ENCODE data around the gene IRF8. TPM values are rescaled to one million over a fixed set of nuclear protein-coding genes. Genes with fewer than 3 reads are reported as not detected.

Gene IRF8
- total RNA-seq, 2 donors from 2014 or later = 41.9 to 48.7 TPM

DNA sequence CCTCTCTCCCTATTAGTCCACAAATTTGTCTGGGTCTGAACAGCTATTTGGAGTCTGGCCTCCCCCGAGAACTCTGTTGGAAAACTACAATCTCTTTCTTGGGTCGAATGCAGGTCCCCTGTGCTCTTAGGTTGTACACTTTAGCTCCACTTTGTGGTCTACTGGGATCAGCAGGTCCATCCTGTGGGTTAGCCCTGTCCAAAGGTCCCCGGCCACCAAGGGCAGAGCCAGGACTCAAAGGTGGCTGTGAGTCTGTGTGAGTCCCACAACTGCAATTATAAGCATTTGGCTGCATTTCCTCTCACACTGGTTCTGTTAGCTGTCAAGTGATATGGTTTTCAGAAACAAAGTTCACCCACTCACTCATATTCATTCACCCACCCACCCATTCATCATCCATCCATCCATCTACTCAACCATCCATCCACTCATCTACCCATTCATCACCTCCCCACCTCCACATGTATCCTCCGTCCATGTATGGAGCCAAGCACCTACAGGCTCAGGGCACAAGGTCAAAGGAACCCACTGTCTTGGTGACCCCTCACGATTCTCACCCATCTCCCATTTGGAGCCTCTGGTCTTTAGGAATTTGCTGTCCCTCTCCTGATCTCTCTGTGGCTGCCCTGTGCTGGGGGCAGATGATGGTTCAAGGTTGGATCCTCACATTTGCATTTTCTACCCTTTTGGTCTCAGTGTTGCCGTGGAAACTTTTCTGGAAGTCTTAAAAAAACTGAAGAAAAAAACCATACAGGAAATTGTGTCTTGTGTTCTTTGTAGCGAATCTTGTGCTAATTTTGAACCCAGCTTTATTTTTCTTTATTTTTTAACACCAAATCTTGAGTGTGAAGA lies 45.8 kb downstream of the IRF8 start:
- DNase-seq (no peak), ATAC-seq (no peak)

DNA sequence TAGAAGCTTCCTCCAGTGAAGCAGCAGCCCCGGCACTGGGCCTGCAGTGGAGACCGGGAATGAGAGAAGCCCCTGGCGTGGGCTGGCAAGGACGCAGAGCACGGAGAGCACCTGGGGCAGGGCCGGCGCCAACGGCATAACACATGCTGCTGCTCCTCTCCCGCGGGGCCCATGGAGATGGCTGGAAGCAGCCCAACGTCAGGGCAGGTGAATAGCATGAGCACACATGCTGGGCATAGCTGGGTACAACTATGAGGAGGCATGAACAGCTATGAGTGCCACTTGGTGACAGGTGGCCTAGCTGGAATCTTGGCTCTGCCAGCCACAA lies 46.4 kb downstream of the IRF8 start:
- intact Hi-C loops (cut with DNase I, micrococcal nuclease) = no loop called here
- DNase-seq = no peak

More for the DNA sequence above, 45.8 kb downstream of the IRF8 start:
- intact Hi-C loops (cut with DNase I, micrococcal nuclease) = no loop called here

DNA sequence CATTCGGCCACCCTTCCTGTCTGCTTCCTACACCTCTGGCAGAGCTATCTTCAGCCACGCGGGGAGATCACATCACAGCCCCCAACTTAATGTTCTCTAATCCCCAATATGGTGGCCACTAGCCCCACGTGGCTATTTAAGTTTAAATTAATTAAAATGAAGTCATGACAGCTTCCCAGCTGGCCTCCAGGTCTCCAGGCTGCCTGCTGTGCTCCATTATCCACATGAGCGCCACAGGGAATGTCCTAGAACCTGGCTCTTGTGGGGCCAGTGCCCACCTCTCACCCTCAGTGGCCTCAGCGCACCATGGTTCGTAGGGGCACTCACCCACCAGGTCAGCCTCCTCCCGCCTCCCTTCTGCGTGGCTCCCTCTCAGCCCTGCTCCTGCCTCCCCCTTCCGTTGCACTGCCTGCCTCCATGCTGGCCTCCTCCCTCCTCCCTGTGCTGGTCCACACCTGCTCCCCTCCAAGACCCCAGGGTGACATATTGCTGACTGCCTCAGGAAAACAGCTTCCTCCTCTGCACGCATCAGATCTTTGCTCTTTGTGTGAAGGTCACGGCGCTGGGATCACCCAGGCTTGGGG lies 47.7 kb downstream of the IRF8 start:
- DNase-seq = no peak
- intact Hi-C loops (cut with DNase I, micrococcal nuclease) = no loop called here
- no peak for ATAC-seq

More for the DNA sequence above, 46.4 kb downstream of the IRF8 start:
- ATAC-seq = no peak

DNA sequence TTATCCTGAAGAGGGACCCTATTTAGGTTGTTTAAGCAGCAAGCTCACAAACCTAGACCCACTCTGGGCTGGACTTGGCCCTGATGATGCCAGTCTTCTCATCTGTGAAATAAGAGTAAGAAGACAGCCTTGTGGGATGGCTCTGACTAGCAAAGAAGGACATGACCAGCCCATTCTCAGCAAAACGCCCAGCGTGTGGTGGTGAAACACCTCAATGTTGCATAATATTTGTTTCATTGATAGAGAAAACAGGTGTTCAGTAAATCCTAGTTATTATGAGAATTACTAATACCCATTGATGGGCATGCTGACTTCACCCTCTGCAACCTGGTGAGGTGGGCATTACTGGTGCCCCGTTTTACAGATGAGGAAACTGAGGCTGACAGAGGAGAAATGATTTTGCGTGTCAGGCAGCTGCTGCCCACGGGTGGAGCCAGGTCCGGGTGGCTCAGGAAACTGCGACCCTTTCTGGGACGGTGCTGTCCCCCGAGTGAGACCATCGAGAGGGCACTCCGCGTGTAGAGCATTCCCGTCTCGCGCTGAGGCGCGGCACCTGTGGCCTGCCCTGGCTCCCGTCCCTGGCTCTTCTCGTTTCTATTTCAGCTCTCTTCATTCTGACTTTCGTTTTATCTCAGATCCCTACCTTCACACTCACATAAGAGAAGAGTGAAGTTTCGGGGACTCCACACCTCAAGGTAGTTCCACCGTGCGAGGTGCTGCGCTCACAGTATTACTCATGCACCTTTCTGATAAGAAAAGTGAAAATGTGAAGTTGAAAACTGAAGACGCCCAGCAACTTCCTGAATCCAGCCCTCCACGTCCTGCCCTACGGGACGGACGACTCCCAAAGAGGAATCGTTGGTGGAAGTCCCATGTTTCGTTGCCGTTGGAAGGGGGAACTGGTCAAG lies 48.5 kb downstream of the IRF8 start:
- intact Hi-C loops (cut with DNase I, micrococcal nuclease) = no loop called here
- ATAC-seq (no peak), DNase-seq (no peak)

DNA sequence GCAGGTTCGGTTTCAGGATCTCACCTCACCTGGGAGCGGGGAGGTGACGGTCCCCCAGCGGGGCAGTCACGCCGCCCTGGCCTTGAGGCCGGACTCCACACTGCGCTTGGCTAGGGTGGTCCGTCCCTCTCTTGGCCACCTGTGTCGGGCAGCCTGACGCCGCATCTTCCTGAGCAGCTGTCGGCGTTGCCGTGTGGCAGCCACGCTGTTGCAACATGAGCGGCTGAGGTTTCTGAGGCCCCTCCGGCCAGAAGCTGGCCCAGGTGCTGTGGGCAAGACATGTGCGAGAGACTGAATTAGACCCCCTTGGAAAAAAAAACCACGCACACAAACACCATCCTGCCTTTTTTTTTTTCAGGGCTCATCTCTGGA lies 49.2 kb downstream of the IRF8 start:
- DNase-seq (no peak), ATAC-seq (no peak)
- intact Hi-C loops (cut with DNase I, micrococcal nuclease) = no loop called here

DNA sequence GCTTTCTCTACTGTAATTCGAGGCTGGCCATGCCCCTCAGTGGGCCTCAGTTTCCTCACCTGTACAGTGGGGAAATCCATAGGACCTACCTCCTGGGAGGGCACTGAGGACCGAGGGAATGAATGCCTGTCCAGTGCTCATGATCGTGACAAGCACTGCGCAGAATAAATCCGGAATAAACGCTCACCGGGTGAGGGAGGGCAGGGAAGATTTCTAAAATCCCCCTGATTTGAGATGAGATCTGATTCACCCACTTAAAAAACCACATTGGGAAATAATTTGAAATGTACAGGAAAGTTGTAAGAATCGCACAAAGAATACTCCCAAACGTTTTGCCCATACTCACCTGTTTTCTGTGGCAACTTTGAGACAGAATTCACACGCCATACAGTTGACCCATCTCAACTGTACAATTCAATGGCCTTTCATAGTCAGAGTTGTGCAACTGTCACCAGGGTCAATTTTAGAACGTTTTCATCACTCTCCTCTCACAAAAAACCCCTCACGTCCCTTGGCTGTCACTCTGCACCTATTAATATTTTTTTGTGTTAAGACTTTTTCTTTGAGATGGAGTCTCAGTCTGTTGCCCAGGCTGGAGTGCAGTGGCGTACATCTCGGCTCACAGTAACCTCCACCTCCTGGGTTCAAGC lies 49.8 kb downstream of the IRF8 start:
- DNase-seq (no peak), ATAC-seq (no peak)
- intact Hi-C loops (cut with DNase I, micrococcal nuclease) = no loop called here

DNA sequence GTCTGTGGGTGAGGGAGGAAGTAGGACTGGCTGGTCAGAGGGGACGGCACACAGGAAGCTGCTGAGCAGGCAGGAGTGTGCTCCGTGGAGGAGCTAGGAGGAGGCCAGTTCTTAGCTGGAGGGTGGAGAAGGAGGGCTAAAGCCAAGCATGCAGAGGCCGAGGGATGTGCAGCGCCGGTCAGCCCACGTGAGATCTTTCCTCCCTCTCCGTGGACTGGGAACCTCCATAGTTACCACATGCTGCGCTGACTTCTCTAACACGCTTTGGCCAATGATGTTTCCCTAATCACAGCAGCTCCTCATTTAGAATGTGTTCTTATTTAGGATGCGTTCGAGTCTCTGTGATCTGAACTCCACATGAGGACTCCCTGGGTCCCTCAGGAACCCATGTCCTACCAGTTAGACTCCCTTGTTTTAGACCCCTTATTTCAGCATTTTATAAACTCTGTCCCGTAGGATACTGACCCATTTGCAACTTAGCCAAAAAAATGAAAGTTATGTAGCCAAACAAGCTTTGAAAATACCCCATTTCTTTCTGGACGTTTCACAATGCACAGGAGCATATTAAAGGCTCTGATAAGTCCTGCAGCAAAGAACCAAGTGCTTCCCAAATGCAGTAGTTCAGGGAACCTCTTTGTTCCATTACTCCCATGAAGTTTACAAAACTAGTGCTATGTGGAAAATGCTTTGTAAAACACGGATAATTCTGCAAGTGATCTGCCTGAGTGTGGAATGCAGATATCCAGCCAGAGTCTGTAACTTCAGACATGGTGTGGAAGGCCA lies 51.4 kb downstream of the IRF8 start:
- DNase-seq (no peak), ATAC-seq (no peak)
- intact Hi-C loops (cut with DNase I, micrococcal nuclease) = no loop called here

DNA sequence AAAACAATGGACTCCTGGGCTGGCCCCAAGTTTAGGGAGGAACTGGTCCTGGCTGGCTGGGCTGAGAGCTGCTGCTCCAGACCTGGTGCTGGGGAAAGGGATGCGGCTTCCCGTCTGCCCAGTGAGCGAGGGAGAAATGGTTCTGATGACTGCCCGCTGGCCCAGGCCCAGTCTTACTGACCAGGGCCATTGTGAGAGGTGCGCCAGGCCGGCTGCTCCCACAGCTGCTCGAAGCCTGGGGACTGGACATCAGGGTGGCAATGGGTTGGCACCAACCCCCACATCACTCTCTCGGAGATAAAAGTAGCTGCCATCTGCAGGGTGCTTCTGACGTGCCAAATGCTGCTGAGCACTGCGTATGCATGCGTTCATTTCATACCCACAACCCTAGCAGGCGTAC lies 53.2 kb downstream of the IRF8 start:
- ATAC-seq (no peak), DNase-seq (no peak)
- intact Hi-C loops (cut with DNase I, micrococcal nuclease) = no loop called here

DNA sequence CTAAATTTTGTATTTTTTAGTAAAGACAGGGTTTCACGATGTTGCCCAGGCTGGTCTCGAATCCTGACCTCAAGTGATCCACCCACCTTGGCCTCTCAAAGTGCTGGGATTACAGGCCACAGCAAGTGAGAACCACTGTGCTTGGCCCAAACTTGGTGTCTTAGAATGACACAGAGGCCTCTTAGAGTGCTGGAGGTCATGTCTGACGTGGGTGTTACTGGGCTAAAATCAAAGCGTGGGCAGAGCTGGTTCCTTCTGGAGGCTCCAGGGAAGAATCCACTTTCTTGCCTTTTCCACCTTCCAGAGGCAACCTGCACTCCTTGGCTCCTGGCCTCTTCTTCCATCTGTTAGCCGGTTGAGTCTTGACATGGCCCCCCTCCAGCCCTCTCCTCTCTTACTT lies 53.8 kb downstream of the IRF8 start:
- DNase-seq (no peak), ATAC-seq (no peak)
- intact Hi-C loops (cut with DNase I, micrococcal nuclease) = no loop called here

DNA sequence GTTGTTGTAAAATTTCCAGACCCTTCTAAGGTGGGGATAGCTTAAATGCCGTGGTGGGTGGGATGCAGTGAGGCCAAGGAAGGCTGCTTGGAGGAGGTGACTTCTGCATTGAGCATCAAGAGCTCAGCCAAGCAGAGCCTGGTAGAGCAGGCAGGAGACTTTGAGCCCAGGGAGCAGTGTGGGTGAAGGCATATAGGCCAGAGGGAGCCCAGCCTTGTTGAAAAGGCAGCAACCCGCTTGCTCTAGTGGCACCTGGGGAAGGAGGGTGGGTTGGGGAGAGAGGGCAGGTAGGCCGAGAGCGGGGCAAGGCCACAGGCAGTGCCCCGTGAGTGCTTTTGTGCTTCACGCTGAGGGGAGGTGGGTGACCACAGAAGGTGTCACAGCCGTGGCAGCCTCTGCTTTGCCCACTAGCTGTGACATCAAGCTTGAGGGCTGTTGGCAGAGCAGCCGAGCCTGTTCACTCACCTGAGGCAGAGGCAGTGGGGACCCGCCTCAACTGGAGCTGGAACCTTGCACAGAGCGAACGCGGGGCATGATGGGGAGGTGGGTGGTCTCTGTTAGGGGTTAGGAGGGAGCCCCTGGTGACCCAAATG lies 56.1 kb downstream of the IRF8 start:
- intact Hi-C loops (cut with DNase I, micrococcal nuclease) = no loop called here
- ATAC-seq = no peak

DNA sequence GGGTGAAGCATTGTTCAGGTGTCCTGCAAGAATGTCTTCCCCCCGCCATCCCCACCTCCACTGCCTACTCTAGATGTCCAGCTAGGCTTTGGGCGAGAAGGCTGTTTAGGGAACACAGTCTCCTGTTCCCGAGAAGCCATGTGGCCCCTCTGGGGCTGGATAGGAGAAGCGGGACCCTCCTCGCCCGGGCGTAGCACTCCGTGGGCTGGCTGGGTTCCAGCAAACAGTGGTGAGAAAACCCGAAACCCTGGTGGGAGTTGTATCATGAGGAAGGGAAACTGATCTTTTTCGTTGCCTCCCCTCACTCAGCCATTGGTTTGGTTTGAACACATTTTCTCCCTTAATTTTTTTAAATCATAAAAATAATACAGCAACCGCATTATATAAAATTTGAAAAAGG lies 56.6 kb downstream of the IRF8 start:
- intact Hi-C loops (cut with DNase I, micrococcal nuclease) = no loop called here
- no peak for ATAC-seq

More for the DNA sequence above, 56.1 kb downstream of the IRF8 start:
- DNase-seq = no peak

DNA sequence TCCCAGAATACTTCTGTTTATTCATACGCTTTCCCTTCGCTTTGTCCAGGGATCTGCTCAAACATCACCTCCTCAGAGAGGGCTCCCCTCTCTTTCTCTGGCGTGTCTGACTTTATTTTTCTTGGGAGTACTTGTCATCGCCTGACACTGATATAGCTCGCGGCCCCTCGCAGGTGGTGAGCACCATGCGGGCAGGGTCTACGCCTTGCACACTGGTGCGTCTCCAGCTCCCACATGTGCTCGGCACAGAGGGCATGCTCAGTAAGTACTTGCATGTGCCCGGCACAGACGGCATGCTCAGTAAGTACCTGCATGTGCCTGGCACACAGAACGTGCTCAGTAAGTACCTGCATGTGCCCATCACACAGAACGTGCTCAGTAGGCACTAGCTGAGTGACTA lies 57.5 kb downstream of the IRF8 start:
- intact Hi-C loops (cut with DNase I, micrococcal nuclease) = no loop called here
- DNase-seq (no peak), ATAC-seq (no peak)

More for the DNA sequence above, 56.6 kb downstream of the IRF8 start:
- no peak for DNase-seq

DNA sequence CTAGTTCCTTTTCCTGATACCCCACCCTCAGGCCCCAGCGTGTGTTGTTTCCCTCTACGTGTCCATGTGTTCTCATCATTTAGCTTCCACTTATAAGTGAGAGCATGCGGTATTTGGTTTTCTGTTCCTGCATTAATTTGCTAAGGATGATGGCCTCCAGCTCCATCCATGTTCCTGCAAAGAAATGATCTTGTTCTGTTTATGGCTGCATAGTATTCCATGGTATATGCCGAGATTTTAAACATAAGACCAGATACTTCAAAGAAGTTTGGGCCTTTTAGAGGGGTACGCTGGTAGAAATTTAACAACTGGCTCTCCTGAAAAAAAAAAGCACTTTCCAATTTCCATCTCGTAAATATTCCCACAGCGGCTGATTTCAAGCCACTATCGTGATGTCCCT lies 59.8 kb downstream of the IRF8 start:
- DNase-seq (no peak), ATAC-seq (no peak)
- intact Hi-C loops (cut with DNase I, micrococcal nuclease) = no loop called here

DNA sequence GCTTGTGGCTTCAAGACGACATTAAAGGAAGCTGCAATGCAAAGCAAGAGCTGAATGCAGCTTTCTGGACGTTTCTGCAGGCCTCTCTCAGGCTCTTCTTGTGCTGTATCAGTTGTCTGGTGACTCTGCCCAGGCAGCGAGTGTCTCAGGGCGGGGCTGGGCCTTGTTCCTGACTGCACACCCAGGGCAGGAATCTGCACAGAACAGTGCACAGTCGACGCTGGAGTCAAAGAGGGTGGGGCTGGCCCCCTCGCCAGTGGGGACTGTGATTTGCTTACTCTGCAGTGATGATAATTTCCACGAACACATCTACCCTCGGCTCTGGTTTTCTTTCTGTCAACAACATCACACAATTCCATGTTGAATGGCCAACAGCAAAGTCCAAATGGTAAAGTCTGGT lies 60.7 kb downstream of the IRF8 start:
- DNase-seq = peak; percentile 57 to 69
- ATAC-seq = peak; percentile 93
- intact Hi-C loops (cut with DNase I, micrococcal nuclease) = no loop called here

DNA sequence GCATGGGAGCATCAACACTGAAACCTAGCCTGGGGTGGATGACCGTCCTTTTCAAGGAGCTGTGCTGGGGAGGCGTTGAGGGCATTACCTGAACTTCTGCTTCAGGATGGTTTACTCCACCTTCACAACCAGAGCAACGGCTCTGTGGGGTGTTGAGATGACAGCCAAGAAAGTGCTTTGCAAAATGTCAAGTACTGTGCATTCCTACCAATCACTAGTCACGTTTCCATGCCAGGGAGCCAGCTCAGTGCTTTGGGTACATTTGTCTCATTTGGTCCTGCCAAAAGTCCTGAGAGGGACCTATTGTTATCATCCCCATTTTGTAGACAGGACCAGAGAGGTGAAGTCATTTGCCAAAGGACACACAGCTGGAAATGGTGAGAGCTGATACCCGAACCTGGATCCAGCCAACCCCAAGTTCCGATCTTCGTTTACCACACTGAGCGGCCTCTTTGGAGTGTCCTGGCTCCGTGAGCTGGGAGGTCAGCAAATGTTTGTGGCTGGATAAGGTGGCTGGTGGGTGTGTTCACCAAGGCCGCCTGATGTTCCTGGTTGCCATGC lies 61.6 kb downstream of the IRF8 start:
- DNase-seq = no peak
- intact Hi-C loops (cut with DNase I, micrococcal nuclease) = no loop called here
- ATAC-seq = no peak

DNA sequence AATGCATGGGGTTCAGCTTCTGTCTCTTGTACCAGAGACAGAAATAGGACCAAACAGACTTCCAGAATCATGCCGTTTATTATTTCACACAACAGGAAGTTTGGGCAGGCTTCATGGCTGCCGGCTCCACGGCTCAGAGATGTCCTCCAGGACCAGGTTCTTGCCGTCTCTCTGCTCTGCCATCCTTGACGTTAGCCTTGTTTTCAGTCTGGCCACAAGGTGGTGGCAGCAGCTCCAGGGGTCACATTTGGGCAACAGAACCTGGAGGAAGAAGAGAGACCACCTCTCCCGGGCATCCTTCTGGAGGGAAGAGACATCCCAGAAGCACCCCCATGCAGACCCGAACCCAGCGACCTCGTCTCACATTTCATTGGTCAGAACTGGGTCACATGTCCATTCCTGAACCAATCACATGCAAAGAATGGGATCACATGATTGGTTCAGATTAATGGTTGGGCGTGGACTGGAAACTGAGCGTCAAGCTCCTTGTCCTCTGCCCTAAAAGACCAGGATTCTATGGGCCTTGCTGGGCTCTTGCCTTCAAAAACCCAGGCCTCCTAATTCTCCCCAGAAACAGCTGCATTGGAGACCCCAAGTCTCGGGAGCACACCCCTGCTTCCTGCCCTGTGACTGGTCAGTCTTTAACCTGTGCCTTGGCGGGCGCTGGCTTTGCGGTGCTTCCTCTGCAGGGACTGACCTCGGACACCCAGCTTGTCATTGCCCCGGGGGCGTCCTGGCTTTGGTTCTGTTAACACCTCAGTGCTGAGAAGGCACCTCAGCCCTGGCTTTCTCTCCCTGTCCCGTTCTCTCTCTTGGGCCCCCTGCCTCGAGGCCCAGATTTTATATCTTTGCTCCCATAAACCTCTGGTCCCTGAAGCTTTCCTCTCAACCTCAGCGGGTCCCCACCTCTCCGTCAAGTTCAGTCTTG lies 63.3 kb downstream of the IRF8 start:
- DNase-seq (no peak), ATAC-seq (no peak)
- intact Hi-C loops (cut with DNase I, micrococcal nuclease) = no loop called here

DNA sequence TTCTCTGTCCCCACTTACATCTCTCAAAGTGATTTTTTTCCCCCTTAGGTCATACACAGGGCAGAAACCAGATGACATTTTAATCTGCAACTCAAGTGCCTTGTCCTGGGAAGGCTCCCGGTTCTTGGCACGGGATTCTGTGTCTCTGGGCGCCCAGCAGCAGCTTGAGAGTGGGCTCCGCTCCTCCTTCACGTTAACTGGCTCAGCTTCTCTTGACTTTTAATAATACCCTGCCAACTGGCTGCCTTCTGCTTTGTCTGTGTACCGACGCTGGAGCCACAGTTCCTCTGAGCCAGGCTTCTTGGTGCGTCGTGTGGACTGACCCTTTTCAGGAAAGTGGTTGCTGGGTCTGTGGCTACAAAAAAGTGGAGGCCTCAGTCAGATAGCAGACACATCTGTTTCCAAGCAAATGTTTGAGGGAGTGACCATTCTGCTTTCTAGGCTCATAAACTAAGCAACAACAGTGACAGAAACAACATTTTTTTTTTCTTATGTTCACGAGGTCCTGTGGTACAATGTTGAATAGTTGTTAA lies 64.9 kb downstream of the IRF8 start:
- intact Hi-C loops (cut with DNase I, micrococcal nuclease) = no loop called here
- ATAC-seq (no peak), DNase-seq (peak in 1 of 2 donors; percentile 80)

Measured in left colon (tissue), 2 donors.